Activated CD4-positive, CD25-positive, alpha-beta regulatory T cell treated with anti-CD3 and anti-CD28 coated beads, Interleukin-2, amount 50 U/mL, for 72 hours (primary cell): ENCODE measurements around the gene FXYD2.
A peak's percentile ranks its signal among the peaks of the same experiment; 100 is the strongest.

ENCODE experiments used
- DNase-seq: peaks from one replicate; pipeline ENCODE4 v3.0.0; 2021

The FXYD2 gene

GRCh38 chr11:117857734-117858414, 33.3 kb upstream of the FXYD2 start:
- DNase-seq, result peak; percentile 5

- DNase-seq, result peak; percentile 11
These were observed 31.5 kb upstream of the FXYD2 start for GRCh38 chr11:117855912-117856651.

GRCh38 chr11:117855186-117855845, 30.8 kb upstream of the FXYD2 start:
- peak; percentile 8 for DNase-seq

GRCh38 chr11:117852309-117852708, 27.8 kb upstream of the FXYD2 start:
- no peak for DNase-seq

- DNase-seq, result peak; percentile 5
These were observed 27.3 kb upstream of the FXYD2 start for GRCh38 chr11:117851852-117852251.

- DNase-seq, result no peak
These were observed 26.6 kb upstream of the FXYD2 start for GRCh38 chr11:117851106-117851505.

GRCh38 chr11:117849781-117850414, 25.4 kb upstream of the FXYD2 start:
- DNase-seq, result no peak

- DNase-seq, result peak; percentile 91
These were observed 19.3 kb upstream of the FXYD2 start for GRCh38 chr11:117843666-117844484.

GRCh38 chr11:117842131-117842941, 17.8 kb upstream of the FXYD2 start:
- DNase-seq, result peak; percentile 17

GRCh38 chr11:117841551-117842031, 17.0 kb upstream of the FXYD2 start:
- peak; percentile 21 for DNase-seq

GRCh38 chr11:117840881-117841550, 16.5 kb upstream of the FXYD2 start:
- peak; percentile 8 for DNase-seq

- peak; percentile 28 for DNase-seq
These were observed 15.6 kb upstream of the FXYD2 start for GRCh38 chr11:117839936-117840813.

GRCh38 chr11:117839380-117839881, 14.9 kb upstream of the FXYD2 start:
- peak; percentile 14 for DNase-seq

- no peak for DNase-seq
These were observed 14.4 kb upstream of the FXYD2 start for GRCh38 chr11:117838901-117839300.

GRCh38 chr11:117837791-117838190, 13.2 kb upstream of the FXYD2 start:
- peak; percentile 19 for DNase-seq

- peak; percentile 15 for DNase-seq
These were observed 12.7 kb upstream of the FXYD2 start for GRCh38 chr11:117837070-117837776.

GRCh38 chr11:117836077-117836960, 11.8 kb upstream of the FXYD2 start:
- DNase-seq, result peak; percentile 21

- peak; percentile 11 for DNase-seq
These were observed 11.0 kb upstream of the FXYD2 start for GRCh38 chr11:117835576-117835975.
